GM13976 (cell line): ENCODE results near the gene IGIP.

Source experiments
- DNase-seq: peaks from one replicate; pipeline ENCODE4 v3.0.0; 2012; ENCODE audit warnings: low spot score
- CTCF ChIP-seq: IDR thresholded peaks from 2 replicates; pipeline ENCODE4 v1.5.1; 2012; ENCODE audit warnings: borderline replicate concordance, mild to moderate bottlenecking; ENCODE audit not compliant: insufficient read depth; ENCODE audit errors: extremely low read depth, missing control alignments, control extremely low read depth
- in situ Hi-C: fragments of 300-500 bp; cut with MboI; formaldehyde crosslinking; loops from one replicate; pipeline ENCODE4 v1.12.0; 2022; ENCODE audit warnings: low sequenced_read_pairs, mixed read lengths, inconsistent platforms; ENCODE audit not compliant: unreplicated experiment

IGIP gene

DNA sequence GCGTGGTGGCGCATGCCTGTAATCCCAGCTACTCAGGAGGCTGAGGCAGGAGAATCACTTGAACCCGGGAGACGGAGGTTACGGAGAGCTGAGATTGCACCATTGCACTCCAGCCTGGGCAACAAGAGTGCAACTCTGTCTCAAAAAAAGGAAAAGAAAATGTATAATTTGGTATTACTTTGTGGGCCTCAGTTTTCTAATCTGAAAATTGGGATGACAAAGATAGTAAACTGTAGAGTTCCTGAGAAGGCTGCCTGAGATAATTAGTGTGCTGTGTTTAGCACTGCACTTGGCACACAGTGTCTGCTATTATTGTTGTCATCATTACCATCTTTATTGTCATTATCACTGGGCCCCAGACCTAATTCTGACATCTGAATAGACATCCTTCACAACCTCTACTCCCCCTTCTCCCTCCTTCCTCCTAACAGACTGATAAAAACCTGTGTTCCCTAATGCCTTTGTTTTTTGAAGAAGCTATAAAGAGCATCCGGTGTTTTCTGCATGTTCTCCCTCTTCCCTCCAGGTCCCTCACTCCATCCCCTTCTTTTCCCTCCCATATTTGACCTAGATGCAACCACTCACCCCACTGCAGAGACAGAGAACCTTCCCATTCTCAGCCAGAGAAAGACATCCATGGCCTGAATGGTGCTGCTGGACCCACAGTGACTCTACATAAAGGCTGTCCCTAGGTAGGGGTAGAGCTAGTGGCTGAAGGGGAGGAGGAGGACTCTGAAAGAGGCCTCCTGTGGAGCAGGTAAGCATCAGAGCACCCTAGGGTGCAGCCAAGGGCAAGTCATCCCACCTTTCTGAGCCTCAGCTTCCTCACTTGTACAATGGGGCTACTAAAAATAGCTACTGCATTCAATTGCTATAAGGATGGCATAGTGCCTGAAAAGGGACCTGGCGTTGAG, 33.5 kb downstream of the IGIP start:
- DNase-seq: no peak
- in situ Hi-C loops: loop anchor here (5.0 kb wide), 1 partner anchor 87 kb away; no protein-coding TSS in a partner anchor
- no peak for TF ChIP-seq CTCF

GRCh38 chr5:140162275-140162674, 36.5 kb downstream of the IGIP start:
- DNase-seq: no peak
- no peak for TF ChIP-seq CTCF
- in situ Hi-C loops: loop anchor here (10.0 kb wide), 1 partner anchor 193 kb away; no protein-coding TSS in a partner anchor

DNA sequence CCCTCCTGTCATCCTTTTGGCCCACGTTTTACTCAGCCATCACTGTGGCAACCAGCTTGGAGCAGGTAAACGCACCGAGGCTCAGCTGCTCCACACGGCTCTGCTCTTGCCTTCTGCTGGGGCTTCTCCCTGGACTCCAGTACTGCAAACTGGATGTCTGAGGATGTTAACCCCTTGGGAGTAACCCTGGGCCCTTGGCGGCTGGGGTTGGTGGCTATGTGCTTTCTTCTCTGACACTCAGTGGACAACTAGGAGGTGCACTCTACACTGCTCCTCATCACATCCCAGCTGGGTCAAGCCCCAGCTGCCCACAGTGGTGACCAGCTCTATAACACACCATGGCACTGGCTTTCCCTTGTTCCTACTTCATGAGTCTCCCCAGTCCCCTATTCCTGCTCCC, 37.0 kb downstream of the IGIP start:
- TF ChIP-seq CTCF: no peak
- DNase-seq: no peak
- in situ Hi-C loops: loop anchor here (10.0 kb wide), 1 partner anchor 192 kb away; no protein-coding TSS in a partner anchor

GRCh38 chr5:140165101-140165922, 39.6 kb downstream of the IGIP start:
- TF ChIP-seq CTCF: no peak
- DNase-seq: no peak
- in situ Hi-C loops: loop anchor here (10.0 kb wide), 1 partner anchor 189 kb away; no protein-coding TSS in a partner anchor

- TF ChIP-seq CTCF: no peak
- DNase-seq: no peak
- in situ Hi-C loops: loop anchor here (10.0 kb wide), 1 partner anchor 189 kb away; no protein-coding TSS in a partner anchor
Measured at GRCh38 chr5:140165923-140166270, 40.2 kb downstream of the IGIP start.

- in situ Hi-C loops: loop anchor here (10.0 kb wide), 1 partner anchor 188 kb away; no protein-coding TSS in a partner anchor
- TF ChIP-seq CTCF: no peak
- no peak for DNase-seq
Measured at GRCh38 chr5:140166911-140167310, 41.2 kb downstream of the IGIP start.
